ENCODE measurements around the gene CRYGA. TPM values are rescaled to one million over a fixed set of nuclear protein-coding genes. Genes with fewer than 3 reads are reported as not detected.

CRYGA gene
- total RNA-seq, 1 experiment from 2014 or later: not detected

DNA sequence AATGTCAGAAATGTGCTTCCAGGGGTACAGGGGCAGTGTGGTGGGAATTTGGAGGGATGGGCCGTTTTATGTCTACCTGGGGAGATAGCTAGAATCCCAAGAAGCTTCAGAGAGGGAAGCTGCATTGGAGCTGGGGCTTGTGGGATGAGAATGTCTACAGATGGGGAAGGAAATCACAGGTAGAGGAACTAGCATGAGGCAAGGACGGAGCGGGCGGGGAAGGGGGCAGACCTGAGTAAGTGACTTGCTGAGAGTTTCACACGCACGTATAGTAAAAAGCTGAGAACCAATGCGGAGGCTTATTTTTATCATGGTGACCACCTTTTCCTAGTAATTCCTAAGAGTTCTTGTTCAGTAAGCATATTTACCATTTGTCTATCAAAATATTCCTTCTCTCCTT, 20.1 kb upstream of the CRYGA start:
- no peak overlapping the region for H2AFZ ChIP-seq
- H3K27ac ChIP-seq: no peak overlapping the region
- no peaks in the 10 kb centered on the region for H3K9me2 ChIP-seq (ENCODE audit: insufficient read depth)
- no peaks in the 10 kb centered on the region for H3K27me3 ChIP-seq (ENCODE audit: insufficient read depth, low read depth)
- H3F3A ChIP-seq (ENCODE audit: insufficient read depth, low read depth): no peaks in the 10 kb centered on the region
- BruUV-seq (replicated peaks): no TSS peak
- no peaks in the 10 kb centered on the region for H4K20me1 ChIP-seq (ENCODE audit: insufficient read depth)
- ChIA-PET POLR2A (ENCODE audit: unreplicated experiment) (no interaction called here), CTCF (no interaction called here)
- H3K4me3 ChIP-seq: no peak overlapping the region
- no peaks in the 10 kb centered on the region for H3K79me2 ChIP-seq (ENCODE audit: low read depth)
- no peak for DNase-seq
- H3K36me3 ChIP-seq (ENCODE audit: low read depth): no peaks in the 10 kb centered on the region
- H3K4me1 ChIP-seq (replicated peaks; ENCODE audit: insufficient read depth): peaks cover 12% of the 10 kb centered on the region
- H3K9me3 ChIP-seq (ENCODE audit: insufficient read depth, low read depth): no peaks in the 10 kb centered on the region
- intact Hi-C loops (cut with micrococcal nuclease; ENCODE audit: unreplicated experiment): no loop called here
- TF ChIP-seq, protein P1, sequence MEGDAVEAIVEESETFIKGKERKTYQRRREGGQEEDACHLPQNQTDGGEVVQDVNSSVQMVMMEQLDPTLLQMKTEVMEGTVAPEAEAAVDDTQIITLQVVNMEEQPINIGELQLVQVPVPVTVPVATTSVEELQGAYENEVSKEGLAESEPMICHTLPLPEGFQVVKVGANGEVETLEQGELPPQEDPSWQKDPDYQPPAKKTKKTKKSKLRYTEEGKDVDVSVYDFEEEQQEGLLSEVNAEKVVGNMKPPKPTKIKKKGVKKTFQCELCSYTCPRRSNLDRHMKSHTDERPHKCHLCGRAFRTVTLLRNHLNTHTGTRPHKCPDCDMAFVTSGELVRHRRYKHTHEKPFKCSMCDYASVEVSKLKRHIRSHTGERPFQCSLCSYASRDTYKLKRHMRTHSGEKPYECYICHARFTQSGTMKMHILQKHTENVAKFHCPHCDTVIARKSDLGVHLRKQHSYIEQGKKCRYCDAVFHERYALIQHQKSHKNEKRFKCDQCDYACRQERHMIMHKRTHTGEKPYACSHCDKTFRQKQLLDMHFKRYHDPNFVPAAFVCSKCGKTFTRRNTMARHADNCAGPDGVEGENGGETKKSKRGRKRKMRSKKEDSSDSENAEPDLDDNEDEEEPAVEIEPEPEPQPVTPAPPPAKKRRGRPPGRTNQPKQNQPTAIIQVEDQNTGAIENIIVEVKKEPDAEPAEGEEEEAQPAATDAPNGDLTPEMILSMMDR (conservative IDR thresholded peaks at IDR 0.05): no peak
- no peak for TF ChIP-seq EZH2 (IDR thresholded peaks at IDR 0.05; ENCODE audit: low read depth)
- no peak overlapping the region for H3K4me2 ChIP-seq

GRCh38 chr2:208182835-208183234, 19.4 kb upstream of the CRYGA start:
- no peak overlapping the region for H3K4me3 ChIP-seq
- H4K20me1 ChIP-seq (ENCODE audit: insufficient read depth): no peaks in the 10 kb centered on the region
- no TSS peak for BruUV-seq (replicated peaks)
- DNase-seq: no peak
- no peaks in the 10 kb centered on the region for H3F3A ChIP-seq (ENCODE audit: insufficient read depth, low read depth)
- intact Hi-C loops (cut with micrococcal nuclease; ENCODE audit: unreplicated experiment): no loop called here
- TF ChIP-seq, protein P1 (conservative IDR thresholded peaks at IDR 0.05): no peak
- no peak for TF ChIP-seq EZH2 (IDR thresholded peaks at IDR 0.05; ENCODE audit: low read depth)
- H3K4me1 ChIP-seq (replicated peaks; ENCODE audit: insufficient read depth): peaks cover 12% of the 10 kb centered on the region
- H3K27ac ChIP-seq: no peak overlapping the region
- H2AFZ ChIP-seq: no peak overlapping the region
- no peaks in the 10 kb centered on the region for H3K36me3 ChIP-seq (ENCODE audit: low read depth)
- H3K79me2 ChIP-seq (ENCODE audit: low read depth): no peaks in the 10 kb centered on the region
- POLR2A ChIA-PET (ENCODE audit: unreplicated experiment): no interaction called here
- no peak overlapping the region for H3K4me2 ChIP-seq
- H3K9me2 ChIP-seq (ENCODE audit: insufficient read depth): no peaks in the 10 kb centered on the region
- H3K9me3 ChIP-seq (ENCODE audit: insufficient read depth, low read depth): no peaks in the 10 kb centered on the region
- no peaks in the 10 kb centered on the region for H3K27me3 ChIP-seq (ENCODE audit: insufficient read depth, low read depth)
- CTCF ChIA-PET: no interaction called here

DNA sequence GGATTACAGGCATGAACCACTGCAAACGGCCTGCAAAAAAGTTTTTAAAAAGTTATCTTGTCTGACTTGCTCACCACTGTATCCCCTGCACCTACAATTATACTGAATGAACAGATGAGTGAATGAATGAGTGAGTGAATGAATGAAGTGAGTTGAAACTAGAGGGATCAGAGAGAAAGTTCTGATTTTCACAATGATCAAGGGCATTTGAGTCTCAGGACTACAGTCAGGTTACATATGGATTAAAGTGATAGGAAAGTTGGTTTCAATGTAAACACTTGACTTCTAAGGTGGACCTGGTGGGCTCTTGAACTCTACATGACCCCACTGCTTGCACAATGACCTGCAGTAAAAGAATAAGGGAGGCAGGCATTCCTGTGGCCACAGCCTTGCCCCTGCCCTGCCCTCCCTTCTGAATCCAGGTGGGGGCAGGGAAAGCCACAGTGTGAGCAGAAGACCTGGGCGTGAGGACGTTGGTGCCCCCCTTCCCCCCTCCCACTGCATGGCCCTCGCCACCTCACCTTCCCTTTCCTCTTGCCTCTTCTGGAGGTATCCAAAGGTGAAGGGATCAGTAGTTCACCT, 15.7 kb upstream of the CRYGA start:
- no peaks in the 10 kb centered on the region for H4K20me1 ChIP-seq (ENCODE audit: insufficient read depth)
- BruUV-seq (replicated peaks): no TSS peak
- H3K4me1 ChIP-seq (replicated peaks; ENCODE audit: insufficient read depth): peaks cover 17% of the 10 kb centered on the region
- CTCF ChIA-PET: no interaction called here
- no peaks in the 10 kb centered on the region for H3K9me3 ChIP-seq (ENCODE audit: insufficient read depth, low read depth)
- no peaks in the 10 kb centered on the region for H3K79me2 ChIP-seq (ENCODE audit: low read depth)
- TF ChIP-seq EZH2 (IDR thresholded peaks at IDR 0.05; ENCODE audit: low read depth): no peak
- TF ChIP-seq, protein P1 (conservative IDR thresholded peaks at IDR 0.05): no peak
- H3K36me3 ChIP-seq (ENCODE audit: low read depth): no peaks in the 10 kb centered on the region
- H3K4me2 ChIP-seq: peak overlapping the region; percentile 28; the same call in 1 of the 2 replicates
- H3K27me3 ChIP-seq (ENCODE audit: insufficient read depth, low read depth): no peaks in the 10 kb centered on the region
- peak; percentile 48 to 62 for DNase-seq
- no peaks in the 10 kb centered on the region for H3K9me2 ChIP-seq (ENCODE audit: insufficient read depth)
- no peak overlapping the region for H2AFZ ChIP-seq
- H3K27ac ChIP-seq: no peak overlapping the region
- intact Hi-C loops (cut with micrococcal nuclease; ENCODE audit: unreplicated experiment): no loop called here
- no peak overlapping the region for H3K4me3 ChIP-seq
- POLR2A ChIA-PET (ENCODE audit: unreplicated experiment): no interaction called here
- H3F3A ChIP-seq (ENCODE audit: insufficient read depth, low read depth): 0 out of 2 replicates have a peak, but pooled peaks cover 6% of the 10 kb centered on the region
